Measurements from ENCODE around the gene STAT1.

STAT1 gene

GRCh38 chr2:191015239-191015638 is 1.3 kb upstream of the STAT1 start:
- DNase-seq (ENCODE audit: insufficient read length) (no peak), FAIRE-seq (no peak)
- TF ChIP-seq POLR2AphosphoS5 (IDR thresholded peaks at IDR 0.05; ENCODE audit: low read depth, low read length) = no peak
- TF ChIP-seq POLR2A (IDR thresholded peaks at IDR 0.05; ENCODE audit: low read depth, low read length) = no peak
- no peak for TF ChIP-seq TAF1 (IDR thresholded peaks at IDR 0.05; ENCODE audit: borderline replicate concordance, low read depth, low read length)

- no peak for DNase-seq (ENCODE audit: insufficient read length)
- TF ChIP-seq POLR2A (IDR thresholded peaks at IDR 0.05; ENCODE audit: low read depth, low read length) = no peak
- TF ChIP-seq POLR2AphosphoS5 (IDR thresholded peaks at IDR 0.05; ENCODE audit: low read depth, low read length) = peak; percentile 37; the same call in 1 of the 2 replicates
- FAIRE-seq = no peak
These were observed 666 bp upstream of the STAT1 start for GRCh38 chr2:191014653-191015020.

DNA sequence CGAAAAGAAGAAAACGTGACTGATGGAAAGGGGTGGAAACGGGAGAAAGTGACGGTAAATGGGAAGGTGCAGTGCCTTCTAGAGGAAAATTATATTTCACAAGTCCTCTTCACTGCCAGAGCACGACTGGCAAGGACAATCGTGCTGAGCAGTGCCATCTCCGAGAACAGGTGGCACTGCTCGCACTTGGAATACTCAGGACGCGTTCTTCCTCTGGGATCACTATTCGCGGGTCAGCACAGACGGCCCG is 364 bp downstream of the STAT1 start:
- TF ChIP-seq TAF1 (IDR thresholded peaks at IDR 0.05; ENCODE audit: borderline replicate concordance, low read depth, low read length) (no peak), POLR2AphosphoS5 (IDR thresholded peaks at IDR 0.05; ENCODE audit: low read depth, low read length) (no peak), POLR2A (IDR thresholded peaks at IDR 0.05; ENCODE audit: low read depth, low read length) (no peak)
- FAIRE-seq = peak; percentile 62

DNA sequence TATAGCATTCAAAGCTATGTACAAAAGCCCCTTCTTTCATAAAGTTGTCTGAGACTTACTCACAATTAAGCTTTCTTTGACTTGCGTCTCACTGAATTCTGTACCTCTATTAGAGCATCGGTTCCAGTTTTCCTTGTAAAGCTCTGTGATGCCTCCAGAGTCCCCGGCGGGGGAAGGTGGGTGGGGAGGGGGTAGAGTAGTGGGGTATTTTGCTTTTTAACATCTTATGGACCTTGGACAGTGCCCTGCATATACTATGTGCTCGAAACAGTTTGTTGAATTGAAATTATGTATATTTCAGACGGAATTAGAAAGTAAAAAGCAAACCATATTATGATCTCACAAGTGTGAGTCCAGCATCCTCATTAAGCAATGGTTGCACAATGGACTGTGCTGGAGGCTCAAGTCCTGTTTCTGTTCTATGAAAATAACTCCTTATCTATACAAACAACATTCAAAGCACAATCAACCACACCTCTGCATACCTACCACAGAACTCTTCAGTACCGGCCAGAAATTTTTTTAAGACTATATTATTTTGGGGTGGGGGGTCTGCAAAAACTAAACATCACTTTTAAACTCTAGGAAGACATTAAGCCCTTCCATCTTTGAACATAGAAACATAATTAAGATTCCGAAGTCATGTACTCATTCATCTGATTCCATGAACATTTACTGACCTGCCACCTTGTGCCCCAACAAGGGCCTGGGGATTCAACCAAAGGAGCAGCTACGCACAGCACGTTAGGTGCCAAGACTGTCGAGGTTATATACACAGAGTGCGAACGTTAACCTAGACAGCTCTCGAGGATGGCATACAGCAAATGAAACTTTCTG is 908 bp downstream of the STAT1 start:
- FAIRE-seq = peak; percentile 44
- TF ChIP-seq POLR2AphosphoS5 (IDR thresholded peaks at IDR 0.05; ENCODE audit: low read depth, low read length) = no peak
- TF ChIP-seq POLR2A (IDR thresholded peaks at IDR 0.05; ENCODE audit: low read depth, low read length) = no peak
- TF ChIP-seq TAF1 (IDR thresholded peaks at IDR 0.05; ENCODE audit: borderline replicate concordance, low read depth, low read length) = no peak

More for the DNA sequence above, 364 bp downstream of the STAT1 start:
- DNase-seq (ENCODE audit: insufficient read length) = no peak

DNA sequence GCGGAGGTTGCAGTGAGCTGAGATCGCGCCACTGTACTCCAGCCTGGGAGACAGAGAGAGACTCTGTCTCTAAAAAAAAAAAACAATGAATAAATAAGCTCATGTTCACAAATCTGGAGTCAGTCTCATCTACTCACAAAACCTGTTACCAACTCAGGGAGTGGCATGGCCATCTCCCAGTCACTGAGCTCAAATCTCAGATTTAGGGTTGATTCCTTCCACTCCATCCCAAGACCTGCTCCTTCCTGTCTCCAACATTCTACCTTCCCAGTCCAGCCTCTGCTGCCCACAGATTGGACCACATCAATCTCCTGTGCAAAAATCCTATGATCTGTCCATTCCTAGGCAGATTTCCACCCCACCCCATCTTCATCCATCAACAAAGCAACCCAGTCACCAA is 1.6 kb downstream of the STAT1 start:
- DNase-seq (ENCODE audit: insufficient read length) = no peak
- FAIRE-seq = no peak
- TF ChIP-seq TAF1 (IDR thresholded peaks at IDR 0.05; ENCODE audit: borderline replicate concordance, low read depth, low read length) (no peak), POLR2A (IDR thresholded peaks at IDR 0.05; ENCODE audit: low read depth, low read length) (peak; percentile 76; the same call in 1 of the 2 replicates), POLR2AphosphoS5 (IDR thresholded peaks at IDR 0.05; ENCODE audit: low read depth, low read length) (peak; percentile 53; the same call in 1 of the 2 replicates)

More for the DNA sequence above, 908 bp downstream of the STAT1 start:
- DNase-seq (ENCODE audit: insufficient read length) = no peak

DNA sequence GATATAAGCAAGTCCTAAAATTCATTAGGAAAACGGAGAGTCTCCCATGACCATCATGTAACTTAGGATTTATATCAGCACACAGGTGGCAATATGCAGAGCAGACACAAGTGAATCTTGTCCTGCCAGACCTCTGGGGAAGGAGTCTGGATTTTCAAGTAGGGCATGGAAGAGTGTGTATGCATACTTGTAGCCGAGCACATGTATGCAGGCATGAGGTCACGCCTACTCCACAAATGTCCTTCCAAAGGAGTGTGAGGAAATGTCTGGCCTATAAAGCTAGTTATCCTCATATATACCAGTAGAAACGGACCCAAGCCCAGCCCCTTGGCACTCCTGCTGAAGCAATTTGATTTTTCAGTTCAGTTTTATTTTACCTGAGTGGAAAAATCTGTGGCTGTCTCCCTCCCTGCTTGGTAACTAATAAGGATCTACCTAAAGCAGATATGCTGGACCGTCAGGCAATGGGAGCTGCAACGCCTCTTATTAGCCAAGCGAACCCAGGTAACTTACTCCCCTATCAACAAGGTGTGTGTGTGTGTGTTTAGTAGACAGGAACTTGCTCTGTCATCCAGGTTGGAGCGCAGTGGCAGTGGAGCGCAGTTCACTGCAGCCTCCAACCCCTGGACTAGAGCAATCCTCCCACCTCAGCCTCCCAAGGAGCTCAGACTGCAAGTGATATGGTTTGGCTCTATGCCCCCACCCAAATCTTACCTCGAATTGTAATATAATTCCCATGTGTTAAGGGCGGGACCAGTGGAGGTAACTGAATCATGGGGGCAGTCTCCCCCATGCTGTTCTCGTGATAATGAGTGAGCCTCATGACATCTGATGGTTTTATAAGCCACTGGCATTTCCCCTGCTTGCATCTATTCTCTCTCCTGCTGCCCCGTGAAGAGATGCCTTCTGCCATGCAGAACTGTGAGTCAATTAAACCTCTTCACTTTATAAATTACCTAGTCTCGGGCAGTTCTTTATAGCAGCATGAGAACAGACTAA is 2.8 kb downstream of the STAT1 start:
- no peak for TF ChIP-seq TAF1 (IDR thresholded peaks at IDR 0.05; ENCODE audit: borderline replicate concordance, low read depth, low read length)
- peak; percentile 92 for TF ChIP-seq POLR2AphosphoS5 (IDR thresholded peaks at IDR 0.05; ENCODE audit: low read depth, low read length)
- TF ChIP-seq POLR2A (IDR thresholded peaks at IDR 0.05; ENCODE audit: low read depth, low read length) = peak; percentile 79
- no peak for FAIRE-seq
- no peak for DNase-seq (ENCODE audit: insufficient read length)

DNA sequence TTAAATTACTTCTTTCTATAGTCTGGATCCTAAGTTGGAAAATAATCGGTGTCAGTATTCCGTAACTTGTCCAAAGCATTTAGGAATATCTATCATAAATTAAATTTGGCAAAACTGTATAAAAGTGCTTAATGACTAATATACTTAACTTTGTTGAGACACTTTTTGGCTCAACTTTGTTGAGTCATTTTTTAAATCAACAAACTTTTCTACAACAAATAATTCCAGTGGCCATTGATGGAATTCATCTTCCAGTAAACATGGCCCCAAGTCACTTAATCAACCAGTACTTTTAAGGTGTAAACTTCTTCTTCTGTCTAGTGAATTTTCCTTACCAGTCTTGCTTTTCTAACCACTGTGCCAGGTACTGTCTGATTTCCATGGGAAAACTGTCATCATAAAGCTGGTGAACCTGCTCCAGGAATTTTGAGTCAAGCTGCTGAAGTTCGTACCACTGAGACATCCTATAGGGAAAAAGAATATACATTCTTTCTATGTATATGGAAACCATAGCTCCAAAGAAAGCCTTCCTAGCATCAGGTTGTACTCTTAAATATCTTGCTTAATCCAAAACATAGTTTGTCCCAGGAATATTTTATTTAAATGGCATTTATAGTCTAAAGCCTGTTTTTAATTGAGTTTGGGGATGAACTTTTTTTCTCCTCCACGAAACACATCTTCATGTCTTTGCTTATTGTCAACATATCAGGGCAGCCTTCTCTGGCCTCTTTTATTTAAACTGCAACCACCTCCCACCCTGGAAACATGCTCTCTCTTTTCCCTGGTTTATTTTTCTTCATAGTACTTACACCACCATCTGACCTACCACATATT is 4.2 kb downstream of the STAT1 start:
- TF ChIP-seq POLR2AphosphoS5 (IDR thresholded peaks at IDR 0.05; ENCODE audit: low read depth, low read length) (no peak), POLR2A (IDR thresholded peaks at IDR 0.05; ENCODE audit: low read depth, low read length) (peak; percentile 60; the same call in 1 of the 2 replicates), TAF1 (IDR thresholded peaks at IDR 0.05; ENCODE audit: borderline replicate concordance, low read depth, low read length) (no peak)
- FAIRE-seq = no peak
- no peak for DNase-seq (ENCODE audit: insufficient read length)

- FAIRE-seq (no peak), DNase-seq (ENCODE audit: insufficient read length) (no peak)
- peak; percentile 27; the same call in 1 of the 2 replicates for TF ChIP-seq POLR2A (IDR thresholded peaks at IDR 0.05; ENCODE audit: low read depth, low read length)
- TF ChIP-seq POLR2AphosphoS5 (IDR thresholded peaks at IDR 0.05; ENCODE audit: low read depth, low read length) = 0 out of 2 replicates have a peak, but pooled peaks have one; percentile 53
- no peak for TF ChIP-seq TAF1 (IDR thresholded peaks at IDR 0.05; ENCODE audit: borderline replicate concordance, low read depth, low read length)
These were observed 5.7 kb downstream of the STAT1 start for GRCh38 chr2:191008286-191008685.

- FAIRE-seq = no peak
- TF ChIP-seq POLR2A (IDR thresholded peaks at IDR 0.05; ENCODE audit: low read depth, low read length) = no peak
- no peak for TF ChIP-seq TAF1 (IDR thresholded peaks at IDR 0.05; ENCODE audit: borderline replicate concordance, low read depth, low read length)
- no peak for TF ChIP-seq POLR2AphosphoS5 (IDR thresholded peaks at IDR 0.05; ENCODE audit: low read depth, low read length)
- DNase-seq (ENCODE audit: insufficient read length) = no peak
These were observed 6.8 kb downstream of the STAT1 start for GRCh38 chr2:191006997-191007783.

DNA sequence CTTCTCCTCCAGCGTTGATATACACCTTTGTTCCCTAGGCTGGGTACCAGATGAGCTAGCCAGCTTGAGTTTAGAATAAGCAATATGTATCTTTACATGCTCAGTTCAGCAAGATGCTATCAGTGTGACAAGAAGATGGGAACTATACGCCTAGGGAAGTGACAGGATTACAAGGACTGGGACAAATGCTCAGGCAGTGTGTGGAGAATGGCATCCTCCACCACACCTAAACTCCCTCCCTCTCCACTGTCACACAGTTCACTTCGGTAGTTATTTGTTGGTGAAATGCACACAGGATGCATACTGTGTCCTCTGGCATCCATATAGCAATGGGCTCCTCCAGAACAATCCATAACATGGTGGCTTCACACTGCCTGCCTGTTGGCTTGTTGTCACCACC is 7.7 kb downstream of the STAT1 start:
- TF ChIP-seq POLR2A (IDR thresholded peaks at IDR 0.05; ENCODE audit: low read depth, low read length) (peak; percentile 56; the same call in 1 of the 2 replicates), POLR2AphosphoS5 (IDR thresholded peaks at IDR 0.05; ENCODE audit: low read depth, low read length) (peak; percentile 78; the same call in 1 of the 2 replicates), TAF1 (IDR thresholded peaks at IDR 0.05; ENCODE audit: borderline replicate concordance, low read depth, low read length) (no peak)
- DNase-seq (ENCODE audit: insufficient read length) = no peak
- FAIRE-seq = no peak

Data from GM12892 (cell line).